ENCODE measurements around the gene C17orf78.
A peak's percentile ranks its signal among the peaks of the same experiment; 100 is the strongest.
"Not testable (repeated sequence)": the region's sequence is repeated elsewhere in the genome, so short reads cannot be mapped to it uniquely, and the experiment has no call there.

C17orf78 gene

GRCh38 chr17:37375706-37376105 lies at the start of gene C17orf78:
C17orf78 (plus strand) TSS chr17:37375985; CDS start chr17:37376093, 108 bp downstream.
- DNase-seq (ENCODE audit: low read depth, low spot score) = no peak

GRCh38 chr17:37327341-37328090 lies 48.3 kb upstream of the C17orf78 start:
- peak; percentile 87 for DNase-seq (ENCODE audit: low read depth, low spot score)

GRCh38 chr17:37338847-37339246 lies 36.9 kb upstream of the C17orf78 start:
- no peak for DNase-seq (ENCODE audit: low read depth, low spot score)

GRCh38 chr17:37339321-37339720 lies 36.5 kb upstream of the C17orf78 start:
- DNase-seq (ENCODE audit: low read depth, low spot score) = no peak

GRCh38 chr17:37340804-37341203 lies 35.0 kb upstream of the C17orf78 start:
- DNase-seq (ENCODE audit: low read depth, low spot score) = no peak

- no peak for DNase-seq (ENCODE audit: low read depth, low spot score)
Measured at GRCh38 chr17:37342589-37342988, 33.2 kb upstream of the C17orf78 start.

- DNase-seq (ENCODE audit: low read depth, low spot score) = no peak
Measured at GRCh38 chr17:37344519-37344918, 31.3 kb upstream of the C17orf78 start.

GRCh38 chr17:37346863-37347402 lies 28.9 kb upstream of the C17orf78 start:
- not testable (repeated sequence) for DNase-seq (ENCODE audit: low read depth, low spot score)

- not testable (repeated sequence) for DNase-seq (ENCODE audit: low read depth, low spot score)
Measured at GRCh38 chr17:37356796-37357569, 18.8 kb upstream of the C17orf78 start.

GRCh38 chr17:37358098-37358829 lies 17.5 kb upstream of the C17orf78 start:
- peak; percentile 75 for DNase-seq (ENCODE audit: low read depth, low spot score)

GRCh38 chr17:37358830-37359681 lies 16.7 kb upstream of the C17orf78 start:
- DNase-seq (ENCODE audit: low read depth, low spot score) = peak; percentile 97

GRCh38 chr17:37359682-37360188 lies 16.1 kb upstream of the C17orf78 start:
- DNase-seq (ENCODE audit: low read depth, low spot score) = no peak

GRCh38 chr17:37360632-37361031 lies 15.2 kb upstream of the C17orf78 start:
- no peak for DNase-seq (ENCODE audit: low read depth, low spot score)

GRCh38 chr17:37361543-37361942 lies 14.2 kb upstream of the C17orf78 start:
- DNase-seq (ENCODE audit: low read depth, low spot score) = no peak

GRCh38 chr17:37365589-37365988 lies 10.2 kb upstream of the C17orf78 start:
- no peak for DNase-seq (ENCODE audit: low read depth, low spot score)

- peak; percentile 20 for DNase-seq (ENCODE audit: low read depth, low spot score)
Measured at GRCh38 chr17:37368577-37368976, 7.2 kb upstream of the C17orf78 start.

GRCh38 chr17:37373530-37374159 lies 2.1 kb upstream of the C17orf78 start:
- peak; percentile 91 for DNase-seq (ENCODE audit: low read depth, low spot score)

- DNase-seq (ENCODE audit: low read depth, low spot score) = no peak
Measured at GRCh38 chr17:37382056-37382455, 6.3 kb downstream of the C17orf78 start.

GRCh38 chr17:37384560-37385149 lies 8.9 kb downstream of the C17orf78 start:
- no peak for DNase-seq (ENCODE audit: low read depth, low spot score)

- no peak for DNase-seq (ENCODE audit: low read depth, low spot score)
Measured at GRCh38 chr17:37385474-37385990, 9.7 kb downstream of the C17orf78 start.
